HCT116 (cell line): ENCODE results near the gene NAA35.

Experiments
- RAD21 ChIP-seq: IDR thresholded peaks from 2 replicates; pipeline ENCODE4 v1.6.1; 2012; ENCODE audit warnings: low read depth, mild to moderate bottlenecking
- TF ChIP-seq, protein P1 (sequence below): IDR thresholded peaks from 2 replicates; pipeline ENCODE4 v1.6.1; 2011; ENCODE audit warnings: mild to moderate bottlenecking, low read length, moderate library complexity; ENCODE audit not compliant: insufficient replicate concordance; ENCODE audit errors: extremely low read depth

DNA sequence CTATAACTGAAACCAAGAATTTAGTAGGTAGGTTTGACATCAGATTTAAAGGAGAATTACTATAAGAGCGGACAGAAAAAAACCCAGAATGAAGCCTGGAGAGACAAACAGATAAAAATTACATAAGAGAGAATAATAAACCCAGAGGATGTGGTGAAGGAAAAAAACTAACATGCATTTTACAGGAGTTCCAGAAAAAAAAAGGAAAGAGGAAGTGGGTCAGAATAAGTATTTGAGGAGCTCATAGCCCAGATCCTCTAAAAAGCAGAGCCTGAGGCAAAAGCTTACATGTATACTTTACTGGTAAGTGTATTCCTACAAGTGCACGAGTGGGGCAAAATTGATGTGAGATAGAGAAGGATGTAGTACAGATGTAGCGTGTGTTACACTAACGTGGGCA is 43.1 kb upstream of the NAA35 start:
- TF ChIP-seq, protein P1, sequence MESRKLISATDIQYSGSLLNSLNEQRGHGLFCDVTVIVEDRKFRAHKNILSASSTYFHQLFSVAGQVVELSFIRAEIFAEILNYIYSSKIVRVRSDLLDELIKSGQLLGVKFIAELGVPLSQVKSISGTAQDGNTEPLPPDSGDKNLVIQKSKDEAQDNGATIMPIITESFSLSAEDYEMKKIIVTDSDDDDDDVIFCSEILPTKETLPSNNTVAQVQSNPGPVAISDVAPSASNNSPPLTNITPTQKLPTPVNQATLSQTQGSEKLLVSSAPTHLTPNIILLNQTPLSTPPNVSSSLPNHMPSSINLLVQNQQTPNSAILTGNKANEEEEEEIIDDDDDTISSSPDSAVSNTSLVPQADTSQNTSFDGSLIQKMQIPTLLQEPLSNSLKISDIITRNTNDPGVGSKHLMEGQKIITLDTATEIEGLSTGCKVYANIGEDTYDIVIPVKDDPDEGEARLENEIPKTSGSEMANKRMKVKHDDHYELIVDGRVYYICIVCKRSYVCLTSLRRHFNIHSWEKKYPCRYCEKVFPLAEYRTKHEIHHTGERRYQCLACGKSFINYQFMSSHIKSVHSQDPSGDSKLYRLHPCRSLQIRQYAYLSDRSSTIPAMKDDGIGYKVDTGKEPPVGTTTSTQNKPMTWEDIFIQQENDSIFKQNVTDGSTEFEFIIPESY: no peak
- no peak for TF ChIP-seq RAD21
